ENCODE data around the gene AMN1.

GRCh38 chr12:31629756-31630732 is 98.8 kb downstream of the AMN1 start:
- TF ChIP-seq, protein P1, sequence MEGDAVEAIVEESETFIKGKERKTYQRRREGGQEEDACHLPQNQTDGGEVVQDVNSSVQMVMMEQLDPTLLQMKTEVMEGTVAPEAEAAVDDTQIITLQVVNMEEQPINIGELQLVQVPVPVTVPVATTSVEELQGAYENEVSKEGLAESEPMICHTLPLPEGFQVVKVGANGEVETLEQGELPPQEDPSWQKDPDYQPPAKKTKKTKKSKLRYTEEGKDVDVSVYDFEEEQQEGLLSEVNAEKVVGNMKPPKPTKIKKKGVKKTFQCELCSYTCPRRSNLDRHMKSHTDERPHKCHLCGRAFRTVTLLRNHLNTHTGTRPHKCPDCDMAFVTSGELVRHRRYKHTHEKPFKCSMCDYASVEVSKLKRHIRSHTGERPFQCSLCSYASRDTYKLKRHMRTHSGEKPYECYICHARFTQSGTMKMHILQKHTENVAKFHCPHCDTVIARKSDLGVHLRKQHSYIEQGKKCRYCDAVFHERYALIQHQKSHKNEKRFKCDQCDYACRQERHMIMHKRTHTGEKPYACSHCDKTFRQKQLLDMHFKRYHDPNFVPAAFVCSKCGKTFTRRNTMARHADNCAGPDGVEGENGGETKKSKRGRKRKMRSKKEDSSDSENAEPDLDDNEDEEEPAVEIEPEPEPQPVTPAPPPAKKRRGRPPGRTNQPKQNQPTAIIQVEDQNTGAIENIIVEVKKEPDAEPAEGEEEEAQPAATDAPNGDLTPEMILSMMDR (IDR thresholded peaks at IDR 0.05; ENCODE audit: low read depth, low read length): no peak
- TF ChIP-seq EZH2phosphoT487 (IDR thresholded peaks at IDR 0.05; ENCODE audit: low read depth): no peak

Measured in OCI-LY3 (cell line).